GM12878 (cell line): Measurements from ENCODE around the gene SUSD1. TPM values are rescaled to one million over a fixed set of nuclear protein-coding genes. Genes with fewer than 3 reads are reported as not detected.

Experiments
- ATAC-seq: fragments of 200-7000 bp; cut with Tn5 transposase; 3 replicates; pipeline ENCODE4 v1.9.1; 2020; ENCODE audit warnings: mild to moderate bottlenecking, moderate library complexity
- BruUV-seq: library from RNA; stranded (reverse); fragments of 400-500 nt; replicated peaks from 2 replicates; lab custom pipeline; 2021; lab: Mats Ljungman, UMichigan
- CTCF ChIA-PET: fragments of 300-600 bp; sonication (Branson Sonifier 250); formaldehyde crosslinking; extraction: SDS; loops from one replicate; lab custom pipeline; 2021; ENCODE audit warnings: inconsistent platforms; lab: Yijun Ruan, JAX
- POLR2A ChIA-PET: fragments of 350-600 bp; formaldehyde crosslinking; extraction: SDS; loops from one replicate; lab custom pipeline; 2021; ENCODE audit warnings: inconsistent platforms; lab: Charles Lee
- RAD21 ChIA-PET: fragments of 300-600 bp; sonication (Branson Sonifier 250); formaldehyde crosslinking; loops from one replicate; lab custom pipeline; 2023; ENCODE audit warnings: antibody characterized with exemption; ENCODE audit not compliant: unreplicated experiment; lab: Charles Lee
- SMC1A ChIA-PET: fragments of 300-600 bp; sonication (Branson Sonifier 250); formaldehyde crosslinking; loops from one replicate; lab custom pipeline; 2023; ENCODE audit not compliant: unreplicated experiment, uncharacterized antibody; lab: Charles Lee
- DNase-seq: peaks from one replicate; pipeline ENCODE4 v3.0.0-alpha.2; 2011; ENCODE audit warnings: low read depth, low spot score
- FAIRE-seq: peaks from 3 replicates; lab custom pipeline; 2011; peaks lifted over from hg19 to GRCh38; lab: Jason Lieb, UNC
- H2AFZ ChIP-seq: 2 replicates; pipeline ENCODE4 v1.6.0; 2011; ENCODE audit warnings: low read depth, low read length, control low read depth; ENCODE audit not compliant: control insufficient read depth
- H3K27ac ChIP-seq: 2 replicates; pipeline ENCODE4 v1.5.1; 2011; ENCODE audit warnings: control low read depth; ENCODE audit not compliant: control insufficient read depth, insufficient read depth
- H3K27me3 ChIP-seq, 2 experiments: replicated peaks in 1 of 2; 2 replicates each; pipeline versions ENCODE4 v1.6.0 to v1.6.1; 2011; ENCODE audit warnings: low read length in 1 of 2; ENCODE audit not compliant: control insufficient read depth in 2 of 2, insufficient read depth in 2 of 2
- H3K36me3 ChIP-seq, 2 experiments: 2 replicates each; pipeline ENCODE4 v1.5.1; 2011; ENCODE audit warnings: low read length in 1 of 2; ENCODE audit not compliant: control insufficient read depth in 2 of 2, insufficient read depth in 2 of 2
- H3K4me1 ChIP-seq: 2 replicates; pipeline ENCODE4 v1.6.1; 2011; ENCODE audit warnings: mild to moderate bottlenecking, low read length, moderate library complexity, mixed read lengths; ENCODE audit not compliant: control insufficient read depth, insufficient read depth
- H3K4me2 ChIP-seq: 2 replicates; pipeline ENCODE4 v1.6.0; 2011; ENCODE audit warnings: control low read depth; ENCODE audit not compliant: control insufficient read depth, insufficient read depth
- H3K4me3 ChIP-seq: fragments of 200-600 bp; sonication (generic); 2 replicates; pipeline ENCODE4 v1.5.1; 2016
- H3K79me2 ChIP-seq: 2 replicates; pipeline ENCODE4 v1.6.0; 2011; ENCODE audit warnings: low read length; ENCODE audit not compliant: control insufficient read depth, insufficient read depth
- H3K9ac ChIP-seq: 2 replicates; pipeline ENCODE4 v1.8.0; 2011; ENCODE audit warnings: low read length, control low read depth, mixed read lengths; ENCODE audit not compliant: control insufficient read depth, insufficient read depth
- H3K9me3 ChIP-seq: replicated peaks from 3 replicates; pipeline ENCODE4 v1.5.1; 2011; ENCODE audit warnings: mild to moderate bottlenecking, low read length; ENCODE audit not compliant: control insufficient read depth, insufficient read depth
- H4K20me1 ChIP-seq: 2 replicates; pipeline ENCODE4 v1.6.0; 2011; ENCODE audit not compliant: control insufficient read depth, insufficient read depth
- DPF2 ChIP-seq: fragments of 450-650 bp; IDR thresholded peaks from 2 replicates; pipeline ENCODE4 v1.6.1; 2017; ENCODE audit warnings: mild to moderate bottlenecking
- EED ChIP-seq: sonication (generic); IDR thresholded peaks from 2 replicates; pipeline ENCODE4 v1.6.1; 2016; ENCODE audit warnings: antibody characterized with exemption, low read depth
- RUNX3 ChIP-seq: IDR thresholded peaks from 2 replicates; pipeline ENCODE4 v1.6.1; 2012; ENCODE audit warnings: low read length, inconsistent platforms
- SMAD1 ChIP-seq: fragments of 450-650 bp; IDR thresholded peaks from 2 replicates; pipeline ENCODE4 v1.6.1; 2018; ENCODE audit warnings: mild to moderate bottlenecking, low read depth; ENCODE audit not compliant: partially characterized antibody
- SPI1 ChIP-seq: IDR thresholded peaks from 2 replicates; pipeline ENCODE4 v1.6.1; 2011; ENCODE audit warnings: low read depth, mild to moderate bottlenecking, low read length, moderate library complexity, borderline replicate concordance; ENCODE audit not compliant: insufficient read depth
- TAF1 ChIP-seq: IDR thresholded peaks from 2 replicates; pipeline ENCODE4 v1.6.1; 2011; ENCODE audit warnings: mild to moderate bottlenecking, low read depth, low read length, borderline replicate concordance
- ZNF384 ChIP-seq: IDR thresholded peaks from 2 replicates; pipeline ENCODE4 v1.6.1; 2012; ENCODE audit warnings: low read depth, mild to moderate bottlenecking, low read length, improper control_type of control experiment, borderline replicate concordance
- WGBS: methylation state at CpG from one replicate; pipeline ENCODE4 v1.1.6; 2016; ENCODE audit warnings: low lambda C conversion rate; ENCODE audit not compliant: insufficient replicate concordance, insufficient coverage; ENCODE audit errors: missing lambda C conversion rate; 5-methylcytosine and 5-hydroxymethylcytosine counted together
- in situ Hi-C: fragments of 300-500 bp; cut with MboI; formaldehyde crosslinking; loops from 9 replicates; pipeline ENCODE4 v1.14.3; 2018; ENCODE audit warnings: mixed read lengths
- intact Hi-C: fragments of 100-400 bp; cut with micrococcal nuclease; formaldehyde crosslinking; loops from one replicate; pipeline ENCODE4 v1.14.2; 2022; ENCODE audit not compliant: unreplicated experiment
- polyA plus RNA-seq, 11 experiments: library from polyadenylated mRNA; depleted of rRNA in 4 of 11; unstranded in 6 of 11; stranded (reverse) in 5 of 11; fragments of >200 nt; fragmentation: Nextera tagmentation in 4 of 11; fragmentation: Illumina TruSeq in 1 of 11; extraction: Ambion mirVana in 4 of 11; extraction: Trizol in 1 of 11; gene quantifications; 1 replicate in 1 of 11; 2 replicates in 10 of 11; pipeline versions ENCODE4 v1.2.1 to v1.2.3, GENCODE V29; 2011 to 2016; ENCODE audit warnings: inconsistent platforms in 2 of 11, missing spikeins in 2 of 11, low read depth in 1 of 11
- total RNA-seq, 4 experiments: library from RNA; depleted of rRNA in 3 of 4; stranded (reverse); fragments of >200 nt in 3 of 4; fragmentation: Illumina TruSeq in 1 of 4; extraction: Trizol in 1 of 4; gene quantifications; 2 replicates each; pipeline versions ENCODE4 v1.2.1 to v1.2.3, GENCODE V29; 2013 to 2021

SUSD1 gene
- total and polyA plus RNA-seq, 10 of the 15 experiments (the other 5 are each of a cell fraction or from before 2014, with no cell fraction given): 6.7 to 20.8 (median 13.2) TPM

GRCh38 chr9:112112519-112112918, 62.6 kb downstream of the SUSD1 start:
- Histone ChIP-seq H3K27ac (no peak overlapping the region), H3K27me3 (no peaks in the 10 kb centered on the region), H3K9ac (no peak overlapping the region), H3K4me3 (no peak overlapping the region), H3K4me2 (no peak overlapping the region), H3K36me3 (no peaks in the 10 kb centered on the region), H3K9me3 (no peaks in the 10 kb centered on the region), H2AFZ (no peak overlapping the region), H3K4me1 (no peaks in the 10 kb centered on the region), H4K20me1 (no peaks in the 10 kb centered on the region), H3K79me2 (no peaks in the 10 kb centered on the region)
- POLR2A ChIA-PET: no interaction called here
- TF ChIP-seq ZNF384 (no peak), SPI1 (no peak), DPF2 (no peak), TAF1 (no peak), EED (no peak)
- SMC1A ChIA-PET: interaction anchor here (0.8 to 3.0 kb wide), 22 partner anchors 10 to 681 kb away, joined by 3 to 28 read pairs (median 4); partner anchors contain the start of gene HSDL2
- DNase-seq (no peak), FAIRE-seq (no peak), ATAC-seq (no peak)
- in situ Hi-C loops: no loop called here
- CTCF ChIA-PET: interaction anchor here (0.7 to 2.9 kb wide), 24 partner anchors 8 to 707 kb away, joined by 3 to 52 read pairs (median 4); partner anchors contain the start of gene HSDL2
- intact Hi-C loops: loop anchor here (5.0 kb wide), 1 partner anchor 220 kb away; the partner anchor contains the start of gene PTBP3
- 62% methylated on average over 4 of the region's 4 CpGs for WGBS
- no TSS peak for BruUV-seq
- RAD21 ChIA-PET: interaction anchor here (0.8 to 2.5 kb wide), 8 partner anchors 249 to 791 kb away, joined by 3 to 23 read pairs (median 6); no protein-coding TSS in a partner anchor

DNA sequence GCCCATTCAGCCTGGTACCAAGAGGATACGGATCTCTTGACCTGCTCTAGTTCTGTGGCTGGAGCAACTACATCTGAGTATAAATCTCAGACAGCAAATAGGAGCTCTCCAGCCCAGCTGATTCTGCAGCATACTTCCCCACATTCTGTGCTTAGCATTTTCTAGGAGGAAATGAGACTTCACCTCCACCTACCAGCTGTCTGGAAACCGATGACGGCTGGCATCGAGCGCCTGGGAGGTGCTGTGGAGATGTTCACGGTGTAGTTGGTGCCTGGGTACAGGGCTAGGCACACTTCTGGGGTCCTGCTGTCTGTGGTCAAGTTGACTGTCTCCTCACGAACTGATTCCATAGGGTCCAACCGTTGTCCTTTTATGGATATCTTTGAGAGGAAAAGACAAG, 63.6 kb downstream of the SUSD1 start:
- in situ Hi-C loops (no loop called here), intact Hi-C loops (loop anchor here (5.0 kb wide), 1 partner anchor 221 kb away; the partner anchor contains the start of gene PTBP3)
- TF ChIP-seq SMAD1 (no peak), RUNX3 (no peak)
- Histone ChIP-seq H2AFZ (no peak overlapping the region), H3K79me2 (no peaks in the 10 kb centered on the region), H3K27ac (no peak overlapping the region), H3K9me3 (no peaks in the 10 kb centered on the region), H3K4me3 (no peak overlapping the region), H4K20me1 (no peaks in the 10 kb centered on the region), H3K4me1 (no peaks in the 10 kb centered on the region), H3K36me3 (no peaks in the 10 kb centered on the region), H3K4me2 (no peak overlapping the region), H3K27me3 (no peaks in the 10 kb centered on the region), H3K9ac (no peak overlapping the region)
- ATAC-seq: no peak
- ChIA-PET POLR2A (no interaction called here), SMC1A (interaction anchor here (0.6 to 0.9 kb wide), 2 partner anchors 249 to 255 kb away, joined by 3 read pairs; no protein-coding TSS in a partner anchor), CTCF (interaction anchor here (0.6 to 2.7 kb wide), 5 partner anchors 13 to 250 kb away, joined by 3 to 17 read pairs (median 4); no protein-coding TSS in a partner anchor), RAD21 (no interaction called here)
- no peak for DNase-seq
- BruUV-seq: no TSS peak
- 86% methylated on average over 7 of the region's 8 CpGs for WGBS
- no peak for FAIRE-seq
